Activated CD4-positive, CD25-positive, alpha-beta regulatory T cell treated with anti-CD3 and anti-CD28 coated beads, Interleukin-2, amount 50 U/mL, for 24 hours (primary cell): ENCODE data around the gene MAB21L4.

ENCODE experiments used
- ATAC-seq, 2 donors: fragments of 150-1000 bp; cut with Tn5 transposase; one replicate each; pipeline ENCODE4 v1.10.0; 2021; ENCODE audit warnings: mild to moderate bottlenecking in 1 of 2, moderate library complexity in 1 of 2

MAB21L4 gene

DNA sequence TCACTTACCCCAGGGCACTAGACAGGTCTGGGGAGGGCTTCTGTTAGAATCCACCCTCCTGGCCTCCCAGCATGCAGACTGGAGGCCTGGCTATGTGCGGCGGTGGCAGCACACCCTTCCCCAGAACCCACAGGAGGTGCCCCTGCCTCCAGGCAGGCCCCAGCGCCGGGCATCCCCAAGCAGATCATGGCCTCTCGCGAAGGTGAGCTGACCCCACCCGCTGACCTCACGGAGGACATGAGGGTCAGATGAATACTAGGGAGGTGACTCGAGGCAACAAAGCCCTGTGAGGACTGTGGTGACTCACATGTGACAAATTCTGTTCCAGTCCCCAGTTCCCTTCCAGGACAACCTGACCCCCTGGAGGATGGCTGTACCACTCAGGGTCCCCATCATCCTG, 1.9 kb downstream of the MAB21L4 start:
- ATAC-seq, result no peak

GRCh38 chr2:240893363-240893844, 2.6 kb downstream of the MAB21L4 start:
- ATAC-seq, result peak; percentile 66 to 72

GRCh38 chr2:240892925-240893324, 3.0 kb downstream of the MAB21L4 start:
- ATAC-seq, result no peak

DNA sequence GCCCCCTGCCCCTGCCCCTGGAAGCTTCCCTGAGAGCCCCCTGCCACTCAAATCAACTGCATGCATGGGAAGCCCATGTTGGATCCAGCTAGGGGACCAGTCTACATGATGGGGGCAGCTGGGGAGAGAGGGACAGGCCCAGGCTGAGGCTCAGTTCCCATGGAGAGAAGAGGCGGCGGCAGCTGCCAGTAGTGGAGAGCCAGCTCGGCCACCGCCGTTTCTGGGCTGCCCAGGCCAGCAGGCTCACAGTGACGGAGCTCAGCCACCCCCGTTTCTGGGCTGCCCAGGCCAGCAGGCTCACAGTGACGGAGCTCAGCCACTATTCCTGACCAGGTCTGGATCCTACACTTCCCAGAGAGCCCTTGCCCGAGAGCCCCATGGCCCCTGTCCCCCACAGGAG, 3.6 kb downstream of the MAB21L4 start:
- ATAC-seq, result no peak

- no peak for ATAC-seq
These were observed 4.2 kb downstream of the MAB21L4 start for GRCh38 chr2:240891492-240892340.

DNA sequence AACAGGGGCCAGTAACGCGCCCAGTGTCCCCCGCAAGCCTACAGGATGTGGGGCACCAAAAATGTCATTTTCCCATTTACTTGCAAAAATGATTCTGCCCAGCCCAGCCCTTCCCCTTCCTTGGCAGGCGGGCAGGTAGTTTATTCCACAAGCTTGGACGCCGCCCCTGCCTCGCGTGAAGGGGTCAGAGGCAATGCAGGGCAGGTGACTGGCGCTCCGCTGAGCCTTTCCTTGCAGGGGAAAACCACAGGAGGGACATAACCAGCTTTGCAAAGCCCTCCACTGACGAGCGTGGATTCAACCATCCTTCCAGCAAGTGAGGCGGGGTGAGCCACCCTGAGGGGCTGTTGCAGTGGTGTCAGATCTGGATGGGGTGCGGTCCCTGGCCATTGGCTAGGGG, 5.3 kb downstream of the MAB21L4 start:
- no peak for ATAC-seq

DNA sequence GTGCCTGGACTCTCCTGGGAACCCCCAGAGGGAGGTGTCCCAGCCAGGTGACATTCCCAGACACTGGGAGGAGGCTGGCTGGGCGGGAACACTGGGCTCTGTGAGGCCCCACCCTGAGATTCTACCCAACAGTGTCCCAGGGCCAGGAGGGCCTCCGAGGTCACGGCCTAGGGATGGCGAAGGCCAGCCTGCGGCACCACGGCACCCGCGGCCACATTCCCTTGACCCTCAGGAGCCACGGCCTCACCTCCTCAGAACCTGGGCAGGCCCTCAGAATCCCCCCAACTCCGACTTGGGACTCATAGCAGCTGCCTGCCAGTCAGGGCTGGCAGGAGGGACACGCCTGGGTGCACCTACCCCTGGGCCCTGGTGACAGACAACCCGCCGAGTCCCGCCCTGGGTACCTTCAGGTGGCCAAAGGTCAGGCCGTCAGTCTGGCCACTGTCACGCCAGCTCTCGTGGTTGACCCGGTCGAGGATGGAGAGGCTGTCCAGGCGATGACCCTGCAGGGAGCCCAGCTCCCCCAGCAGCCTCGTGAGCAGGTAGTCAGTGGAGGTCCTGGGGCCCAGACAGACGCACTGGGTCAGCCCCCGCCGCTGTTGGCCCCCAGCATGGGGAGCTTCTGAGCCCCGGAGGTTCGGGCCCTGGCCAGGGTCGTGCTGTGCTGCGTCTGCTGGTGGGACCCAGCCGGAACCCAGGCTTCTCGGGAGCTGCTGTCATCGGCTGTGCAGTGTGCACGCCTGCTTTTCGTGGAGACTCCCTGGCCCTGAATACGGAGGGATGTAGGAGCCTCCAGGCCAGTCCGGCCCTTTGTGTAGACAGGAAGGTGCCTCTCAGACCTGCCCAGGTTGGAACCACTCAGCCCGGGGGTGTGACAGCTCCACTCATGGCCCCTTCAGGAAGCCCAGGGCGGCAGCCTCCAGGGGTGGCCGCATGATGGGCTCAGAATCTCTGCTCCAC, 6.1 kb downstream of the MAB21L4 start:
- no peak for ATAC-seq

DNA sequence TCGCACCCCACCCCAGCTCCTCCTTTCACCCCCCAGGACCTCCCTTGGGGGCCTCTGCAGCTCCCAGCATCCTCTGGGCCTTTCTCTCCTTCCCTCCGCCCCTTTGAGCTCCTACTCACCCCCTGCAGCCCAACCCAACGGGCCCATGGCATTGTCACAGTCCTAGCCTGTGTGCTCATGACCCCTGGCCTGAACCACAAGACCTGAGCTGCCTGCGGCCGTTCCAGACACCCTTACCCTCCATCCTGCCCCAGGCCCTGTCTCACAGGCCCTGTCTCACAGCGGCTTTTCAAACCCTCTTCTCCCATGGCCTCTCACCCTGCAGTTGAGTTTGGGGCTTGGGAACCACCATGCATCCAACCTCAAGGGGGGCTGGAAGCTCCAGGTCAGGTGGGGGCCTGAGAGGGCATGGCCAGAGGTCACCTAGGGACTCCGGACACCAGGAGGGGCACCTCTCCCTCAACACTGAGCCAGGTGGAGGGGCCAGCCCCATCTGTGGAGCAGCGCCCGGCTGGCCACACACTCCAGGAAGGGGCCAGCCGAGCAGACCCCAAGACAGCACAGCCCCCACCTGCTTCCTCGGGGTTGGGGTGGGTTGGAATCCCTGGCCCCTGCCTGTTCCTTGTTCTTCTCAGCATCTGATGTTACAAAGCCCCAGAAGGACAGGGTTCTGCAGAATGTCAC, 6.9 kb downstream of the MAB21L4 start:
- ATAC-seq, result no peak

DNA sequence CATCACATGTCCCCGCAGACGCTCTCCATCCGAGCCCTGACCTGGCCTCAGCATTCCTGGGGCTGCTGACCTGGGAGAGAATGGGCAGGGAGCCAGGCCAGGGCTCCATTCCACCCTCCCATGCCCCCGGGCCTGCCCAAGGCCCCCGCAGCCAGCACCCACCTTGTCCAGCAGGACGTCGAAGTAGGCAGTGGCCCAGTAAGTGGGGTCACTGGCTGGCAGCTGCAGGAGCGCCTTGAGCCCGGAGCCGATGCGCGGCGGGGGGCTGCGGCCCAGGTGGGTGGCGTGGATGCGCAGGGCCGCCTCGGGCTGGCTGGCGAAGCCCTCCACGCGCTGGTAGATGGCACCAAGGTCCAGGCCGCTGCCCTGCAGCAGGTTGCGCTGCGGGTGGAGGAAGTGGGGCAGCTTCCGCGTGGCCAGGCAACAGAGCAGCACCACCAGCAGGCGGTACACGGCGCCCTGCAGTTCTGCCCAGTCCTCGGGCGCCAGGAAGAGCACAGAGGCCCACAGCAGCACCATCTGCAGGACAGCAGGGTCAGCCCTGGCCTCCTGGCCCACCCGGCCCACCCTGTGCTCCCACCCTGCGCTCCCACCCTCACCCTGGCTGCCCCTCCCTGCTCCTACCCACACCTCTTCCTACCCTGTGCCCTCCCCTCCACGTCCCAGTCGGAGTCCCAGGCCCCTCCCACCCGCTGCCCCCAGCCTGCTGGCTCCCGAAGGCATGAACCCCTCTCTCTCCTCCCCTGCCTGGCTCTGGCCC, 7.6 kb downstream of the MAB21L4 start:
- ATAC-seq, result no peak

- ATAC-seq, result no peak
These were observed 8.3 kb downstream of the MAB21L4 start for GRCh38 chr2:240887631-240888030.

DNA sequence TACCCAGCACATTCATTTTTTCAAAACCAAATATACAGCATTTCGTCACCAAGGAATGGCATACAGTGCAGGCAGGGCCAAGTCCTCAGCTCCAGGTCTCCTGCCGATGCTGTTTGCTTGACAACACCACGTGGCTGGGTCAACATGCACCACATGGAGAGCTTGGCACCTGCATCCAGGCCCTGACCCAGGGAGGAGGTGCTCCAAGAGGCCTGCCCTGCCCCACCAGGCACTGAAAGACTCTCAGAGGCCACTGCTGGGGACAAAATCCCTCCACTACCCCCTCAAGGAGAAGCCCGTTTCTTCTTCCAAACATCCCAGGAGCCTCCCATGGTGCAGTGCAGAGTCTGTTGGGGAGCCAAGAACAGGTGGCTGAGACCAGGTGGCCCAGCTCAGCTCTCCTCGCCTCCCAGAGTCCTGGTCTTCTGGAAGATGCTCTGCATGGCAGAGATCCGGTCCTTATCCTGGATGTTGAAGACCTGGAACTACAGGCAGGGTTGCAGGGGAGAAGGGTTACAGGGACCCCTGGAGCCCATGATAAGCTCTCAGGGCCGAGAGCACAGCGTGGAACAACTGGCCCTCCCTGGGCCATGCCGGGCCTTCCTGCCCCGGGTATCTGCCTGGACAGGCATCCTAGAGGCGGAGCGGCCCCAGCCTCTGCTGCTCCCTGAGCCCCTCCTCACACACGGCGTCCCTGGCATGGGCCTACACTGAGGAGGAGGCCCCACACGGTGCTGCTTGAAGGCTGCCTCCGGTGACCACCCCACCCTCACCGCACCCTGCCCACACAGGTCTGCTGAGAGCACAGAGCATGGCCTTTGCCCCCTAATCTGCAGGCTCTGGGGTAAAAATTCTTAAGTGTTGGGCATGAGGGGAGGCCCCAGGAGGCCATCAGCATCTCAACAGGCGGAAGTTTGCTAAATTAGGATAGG, 9.0 kb downstream of the MAB21L4 start:
- ATAC-seq, result no peak

DNA sequence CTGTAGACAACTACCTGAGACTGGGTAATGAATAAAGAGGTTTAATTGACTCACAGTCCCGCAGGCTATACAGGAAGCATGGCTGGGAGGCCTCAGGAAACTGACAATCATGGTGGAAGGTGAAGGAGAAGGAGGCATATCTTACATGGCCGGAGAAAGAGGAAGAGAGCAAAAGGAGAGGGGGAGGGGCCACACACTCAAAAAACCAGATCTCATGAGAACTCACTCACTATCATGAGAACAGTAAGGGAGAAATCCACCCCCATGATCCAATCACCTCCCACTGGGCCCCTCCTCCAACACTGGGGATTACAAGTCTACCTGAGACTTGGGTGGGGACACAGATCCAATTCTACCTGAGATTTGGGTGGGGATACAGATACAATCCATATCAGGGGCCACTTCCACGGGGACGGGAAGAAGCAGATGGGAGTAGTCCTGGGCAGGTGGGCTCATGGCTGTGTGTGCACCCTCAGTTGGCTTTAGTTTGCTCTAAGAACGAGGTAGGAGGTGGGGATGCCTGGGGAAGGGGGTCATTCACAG, 9.9 kb downstream of the MAB21L4 start:
- no peak for ATAC-seq

DNA sequence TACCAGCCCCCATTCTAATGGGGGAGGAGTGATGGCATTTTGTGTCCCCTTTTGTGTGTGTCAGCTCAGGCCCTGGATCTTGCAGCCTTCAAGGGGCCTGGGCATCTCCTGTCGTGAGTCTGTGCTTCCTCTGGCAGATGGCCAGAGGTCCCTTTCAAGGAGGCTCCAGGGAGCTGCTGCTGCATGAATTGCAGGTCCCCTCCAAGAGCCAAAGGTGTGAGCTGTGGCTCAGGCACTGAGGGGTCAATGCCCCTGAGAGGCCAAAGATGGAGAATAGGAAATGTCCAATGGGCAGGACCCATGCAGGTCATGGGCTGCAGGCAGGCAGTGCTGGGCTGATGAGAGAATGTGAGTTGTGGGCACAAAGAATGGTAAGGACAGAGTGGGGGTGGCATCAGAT, 10.4 kb downstream of the MAB21L4 start:
- ATAC-seq, result no peak

DNA sequence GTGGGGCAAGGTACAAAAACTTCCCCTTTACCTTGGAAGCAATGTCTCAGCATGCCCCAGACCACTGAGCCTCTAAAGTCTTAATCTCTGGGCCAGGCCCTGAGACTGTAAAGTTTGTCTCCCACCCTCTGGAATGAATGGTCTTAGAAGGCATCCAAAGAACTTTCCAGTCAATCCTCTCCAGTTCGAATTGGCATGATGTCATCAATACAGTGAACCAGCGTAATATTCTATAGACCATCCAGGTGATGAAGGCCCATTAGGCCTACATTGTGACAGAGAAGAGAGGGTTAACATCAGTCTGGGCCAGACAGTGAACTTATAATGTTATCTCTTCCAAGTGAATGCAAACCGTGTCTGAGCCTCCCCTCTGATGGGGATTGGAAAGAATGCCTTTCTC, 11.2 kb downstream of the MAB21L4 start:
- ATAC-seq, result no peak

GRCh38 chr2:240884221-240884620, 11.7 kb downstream of the MAB21L4 start:
- no peak for ATAC-seq

GRCh38 chr2:240881913-240882312, 14.0 kb downstream of the MAB21L4 start:
- ATAC-seq, result peak in 1 of 2 donors; percentile 28

- ATAC-seq, result no peak
These were observed 16.9 kb downstream of the MAB21L4 start for GRCh38 chr2:240879105-240879504.

DNA sequence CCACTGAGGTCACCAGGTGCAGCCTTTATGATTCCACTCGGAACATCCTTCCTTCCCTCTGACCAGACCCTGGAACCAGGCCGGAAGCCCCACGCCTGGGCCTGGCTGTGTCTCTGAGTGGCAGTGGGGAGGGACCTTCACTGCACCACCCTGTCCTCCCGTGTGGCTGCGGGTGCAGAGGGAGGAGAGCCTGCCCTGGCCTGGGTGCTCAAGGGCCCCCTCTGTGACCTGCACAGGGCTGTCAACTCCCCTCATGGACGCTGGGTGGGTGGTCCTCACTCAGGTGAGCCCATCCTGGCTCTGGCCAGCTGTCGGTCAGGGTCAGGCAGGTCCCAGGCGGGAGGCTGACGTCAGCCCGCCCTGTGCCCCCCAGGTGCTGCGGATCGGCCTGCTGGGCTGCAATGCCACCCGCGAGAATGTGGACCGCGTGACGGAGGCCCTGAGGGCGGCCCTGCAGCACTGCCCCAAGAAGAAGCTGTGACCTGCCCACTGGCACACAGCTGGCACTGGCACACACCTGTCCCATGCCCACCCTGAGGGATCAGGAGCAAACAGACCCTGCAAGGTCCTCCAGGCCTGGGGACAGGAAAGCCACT, 17.5 kb downstream of the MAB21L4 start:
- no peak for ATAC-seq

DNA sequence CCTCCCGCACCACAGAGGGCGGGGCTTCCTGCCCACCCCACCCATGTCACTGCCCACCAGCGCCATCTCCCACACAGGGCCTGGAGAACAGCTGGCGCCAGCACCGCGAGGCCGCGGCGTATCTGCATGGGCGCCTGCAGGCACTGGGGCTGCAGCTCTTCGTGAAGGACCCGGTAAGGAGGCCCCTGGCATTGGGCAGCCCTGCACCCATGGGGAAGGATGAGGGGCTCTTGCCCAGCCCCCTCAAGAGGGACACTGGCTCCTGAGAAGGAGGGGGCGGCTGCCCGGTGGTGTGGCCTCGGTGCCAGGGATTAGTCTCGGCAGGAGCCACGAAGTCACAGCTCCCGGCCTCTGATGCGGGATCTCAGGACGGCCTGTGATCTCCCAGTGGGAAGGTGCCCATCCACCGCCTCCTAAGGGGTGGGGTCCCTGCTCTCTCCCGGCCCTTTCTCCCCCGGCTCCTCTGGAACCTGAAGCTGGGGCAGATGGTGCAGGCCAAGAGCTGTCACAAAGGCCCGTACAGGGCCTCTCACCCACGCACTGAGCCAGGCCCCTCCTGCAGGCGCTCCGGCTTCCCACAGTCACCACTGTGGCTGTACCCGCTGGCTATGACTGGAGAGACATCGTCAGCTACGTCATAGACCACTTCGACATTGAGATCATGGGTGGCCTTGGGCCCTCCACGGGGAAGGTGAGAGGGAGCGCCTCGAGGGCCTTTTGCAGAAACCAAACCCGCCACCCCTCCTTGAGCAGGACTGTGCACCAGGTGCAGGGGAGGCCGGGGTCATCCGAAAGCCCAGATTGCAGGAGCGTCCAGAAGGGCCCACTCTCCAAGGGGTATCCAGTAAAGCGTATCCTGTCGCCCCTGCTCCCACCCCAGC, 18.3 kb downstream of the MAB21L4 start:
- no peak for ATAC-seq
